Smooth muscle cell (in vitro differentiated cells): Measurements from ENCODE around the gene ABCC4. TPM values are rescaled to one million over a fixed set of nuclear protein-coding genes. Genes with fewer than 3 reads are reported as not detected.
"Not testable (repeated sequence)": the region's sequence is repeated elsewhere in the genome, so short reads cannot be mapped to it uniquely, and the experiment has no call there.

Experiments
- DNase-seq: peaks from one replicate; lab custom pipeline; 2025; ENCODE audit not compliant: unreplicated experiment; lab: John Stamatoyannopoulos, UW
- H2AFZ ChIP-seq: fragments of 200-600 bp; sonication (generic); 2 replicates; pipeline ENCODE4 v1.6.0; 2016; ENCODE audit warnings: antibody characterized with exemption, low read depth, mild to moderate bottlenecking
- H3F3A ChIP-seq: fragments of 200-600 bp; sonication (generic); 2 replicates; pipeline ENCODE4 v1.6.0; 2017; ENCODE audit warnings: antibody characterized with exemption, low read depth
- H3K27ac ChIP-seq: fragments of 200-600 bp; sonication (generic); 2 replicates; pipeline ENCODE4 v1.5.1; 2016; ENCODE audit warnings: low read depth, mild to moderate bottlenecking
- H3K27me3 ChIP-seq: fragments of 200-600 bp; sonication (generic); 2 replicates; pipeline ENCODE4 v1.6.1; 2016; ENCODE audit warnings: low read depth, mild to moderate bottlenecking
- H3K36me3 ChIP-seq: fragments of 200-600 bp; sonication (generic); 2 replicates; pipeline ENCODE4 v1.5.1; 2016; ENCODE audit warnings: low read depth
- H3K4me1 ChIP-seq: fragments of 200-600 bp; sonication (generic); 2 replicates; pipeline ENCODE4 v1.5.1; 2016; ENCODE audit warnings: low read depth
- H3K4me2 ChIP-seq: fragments of 200-600 bp; sonication (generic); 2 replicates; pipeline ENCODE4 v1.6.0; 2016; ENCODE audit warnings: mild to moderate bottlenecking
- H3K4me3 ChIP-seq: fragments of 200-600 bp; sonication (generic); 2 replicates; pipeline ENCODE4 v1.5.1; 2016; ENCODE audit warnings: mild to moderate bottlenecking
- H3K79me2 ChIP-seq: fragments of 200-600 bp; sonication (generic); 2 replicates; pipeline ENCODE4 v1.6.0; 2016; ENCODE audit warnings: low read depth, mild to moderate bottlenecking
- H3K9ac ChIP-seq: fragments of 200-600 bp; sonication (generic); 2 replicates; pipeline ENCODE4 v1.6.0; 2016; ENCODE audit warnings: low read depth
- H3K9me3 ChIP-seq: fragments of 200-600 bp; sonication (generic); replicated peaks from 2 replicates; pipeline ENCODE4 v1.5.1; 2016; ENCODE audit warnings: low read depth
- H4K20me1 ChIP-seq: fragments of 200-600 bp; sonication (generic); 2 replicates; pipeline ENCODE4 v1.6.0; 2016; ENCODE audit warnings: low read depth
- CTCF ChIP-seq: fragments of 200-600 bp; sonication (generic); IDR thresholded peaks from 2 replicates; pipeline ENCODE4 v1.5.1; 2017; ENCODE audit warnings: borderline replicate concordance, mild to moderate bottlenecking, antibody characterized with exemption; ENCODE audit not compliant: insufficient read depth, poor library complexity, severe bottlenecking
- WGBS: methylation state at CpG from one replicate; pipeline ENCODE4 v1.1.7; 2016; ENCODE audit warnings: low lambda C conversion rate; 5-methylcytosine and 5-hydroxymethylcytosine counted together
- polyA plus RNA-seq: library from polyadenylated mRNA; unstranded; fragments of >200 nt; fragmentation: Nextera tagmentation; extraction: Ambion mirVana; gene quantifications from 2 replicates; pipeline ENCODE4 v1.2.1, GENCODE V29; 2016
- total RNA-seq: library from RNA; depleted of rRNA; stranded (reverse); fragments of >200 nt; gene quantifications from 2 replicates; pipeline ENCODE4 v1.2.3, GENCODE V29; 2014

Gene ABCC4
- total and polyA plus RNA-seq, 2 experiments from 2014 or later = 11.9 to 37.7 TPM

GRCh38 chr13:95193509-95194230, 107.6 kb downstream of the ABCC4 start:
- no peak overlapping the region for H2AFZ ChIP-seq
- no peaks in the 10 kb centered on the region for H3K79me2 ChIP-seq
- no peak overlapping the region for H3K4me3 ChIP-seq
- no peak overlapping the region for H3K9ac ChIP-seq
- no peak overlapping the region for H3K27ac ChIP-seq
- no peaks in the 10 kb centered on the region for H3K9me3 ChIP-seq
- H3K36me3 ChIP-seq = no peaks in the 10 kb centered on the region
- WGBS = 96% methylated on average over 13 of the region's 13 CpGs
- H4K20me1 ChIP-seq = no peaks in the 10 kb centered on the region
- H3K4me2 ChIP-seq = no peak overlapping the region
- H3K27me3 ChIP-seq = no peaks in the 10 kb centered on the region
- H3K4me1 ChIP-seq = no peaks in the 10 kb centered on the region
- H3F3A ChIP-seq = no peaks in the 10 kb centered on the region
- no peak for TF ChIP-seq CTCF
- DNase-seq = no peak

- H4K20me1 ChIP-seq = no peaks in the 10 kb centered on the region
- H3K4me1 ChIP-seq = no peaks in the 10 kb centered on the region
- no peaks in the 10 kb centered on the region for H3K9me3 ChIP-seq
- DNase-seq = no peak
- no peaks in the 10 kb centered on the region for H3F3A ChIP-seq
- H3K79me2 ChIP-seq = no peaks in the 10 kb centered on the region
- H3K27me3 ChIP-seq = no peaks in the 10 kb centered on the region
- no peak for TF ChIP-seq CTCF
- H3K27ac ChIP-seq = no peak overlapping the region
- WGBS = 80% methylated on average over 7 of the region's 7 CpGs
- no peak overlapping the region for H3K4me2 ChIP-seq
- no peak overlapping the region for H2AFZ ChIP-seq
- H3K9ac ChIP-seq = no peak overlapping the region
- H3K36me3 ChIP-seq = no peaks in the 10 kb centered on the region
- no peak overlapping the region for H3K4me3 ChIP-seq
These were observed 108.3 kb downstream of the ABCC4 start for GRCh38 chr13:95192998-95193397.

- H3K36me3 ChIP-seq, H3K9me3 ChIP-seq, H3K27me3 ChIP-seq, H3F3A ChIP-seq, H3K79me2 ChIP-seq, DNase-seq, H3K9ac ChIP-seq, H2AFZ ChIP-seq, H4K20me1 ChIP-seq, H3K4me2 ChIP-seq, H3K4me3 ChIP-seq, H3K4me1 ChIP-seq, H3K27ac ChIP-seq: not testable (repeated sequence)
- 82% methylated on average over 5 of the region's 5 CpGs for WGBS
These were observed 108.7 kb downstream of the ABCC4 start for GRCh38 chr13:95192564-95192945.

- Histone ChIP-seq H3K4me2 (no peak overlapping the region), H4K20me1 (no peaks in the 10 kb centered on the region), H3K27me3 (no peaks in the 10 kb centered on the region), H3K4me1 (no peaks in the 10 kb centered on the region), H3K27ac (no peak overlapping the region), H3F3A (no peaks in the 10 kb centered on the region), H3K9me3 (no peaks in the 10 kb centered on the region), H3K9ac (no peak overlapping the region), H3K79me2 (no peaks in the 10 kb centered on the region), H3K36me3 (no peaks in the 10 kb centered on the region), H2AFZ (no peak overlapping the region), H3K4me3 (no peak overlapping the region)
- peak; percentile 92 for TF ChIP-seq CTCF
- peak; percentile 57 for DNase-seq
- 28% methylated on average over 9 of the region's 9 CpGs for WGBS
These were observed 109.3 kb downstream of the ABCC4 start for GRCh38 chr13:95191821-95192563.
